Measurements from ENCODE around the gene SLCO2B1. TPM values are rescaled to one million over a fixed set of nuclear protein-coding genes. Genes with fewer than 3 reads are reported as not detected.

SLCO2B1 gene
- total and polyA plus RNA-seq, 4 donors, result 25.4 to 61.0 (median 45.5) TPM

- Histone ChIP-seq H3K27me3 (ENCODE audit: control insufficient read depth, insufficient read depth, low read length) (no peaks in the 10 kb centered on the region), H3K4me1 (ENCODE audit: control insufficient read depth, insufficient read depth, low read length) (no peaks in the 10 kb centered on the region), H3K4me3 (ENCODE audit: low read depth, low read length) (no peak overlapping the region), H3K36me3 (ENCODE audit: control insufficient read depth, insufficient read depth, low read length) (no peaks in the 10 kb centered on the region), H3K9me3 (ENCODE audit: control insufficient read depth, insufficient read depth, low read length) (peaks cover 3% of the 10 kb centered on the region), H3K27ac (ENCODE audit: low read depth, low read length) (no peak overlapping the region)
- DNase-seq (ENCODE audit: low read depth in 4 of 6, low spot score in 6 of 6), result no peak
- WGBS (ENCODE audit: insufficient coverage), result 100% methylated on average over 1 of the region's 2 CpGs
These were observed 36.4 kb upstream of the SLCO2B1 start for GRCh38 chr11:75114465-75114864.

- H3K4me3 ChIP-seq (ENCODE audit: low read depth, low read length), result no peak overlapping the region
- no peaks in the 10 kb centered on the region for H3K36me3 ChIP-seq (ENCODE audit: control insufficient read depth, insufficient read depth, low read length)
- H3K27me3 ChIP-seq (ENCODE audit: control insufficient read depth, insufficient read depth, low read length), result no peaks in the 10 kb centered on the region
- DNase-seq (ENCODE audit: low read depth in 4 of 6, low spot score in 6 of 6), result no peak
- WGBS (ENCODE audit: insufficient coverage), result no CpG with 5 or more reads among the region's 1 CpG
- H3K9me3 ChIP-seq (ENCODE audit: control insufficient read depth, insufficient read depth, low read length), result no peaks in the 10 kb centered on the region
- H3K4me1 ChIP-seq (ENCODE audit: control insufficient read depth, insufficient read depth, low read length), result no peaks in the 10 kb centered on the region
- H3K27ac ChIP-seq (ENCODE audit: low read depth, low read length), result no peak overlapping the region
These were observed 32.3 kb upstream of the SLCO2B1 start for GRCh38 chr11:75118577-75118976.

GRCh38 chr11:75126564-75126963 is 24.3 kb upstream of the SLCO2B1 start:
- Histone ChIP-seq H3K36me3 (ENCODE audit: control insufficient read depth, insufficient read depth, low read length) (no peaks in the 10 kb centered on the region), H3K27me3 (ENCODE audit: control insufficient read depth, insufficient read depth, low read length) (no peaks in the 10 kb centered on the region), H3K9me3 (ENCODE audit: control insufficient read depth, insufficient read depth, low read length) (peaks cover 3% of the 10 kb centered on the region), H3K4me3 (ENCODE audit: low read depth, low read length) (no peak overlapping the region), H3K4me1 (ENCODE audit: control insufficient read depth, insufficient read depth, low read length) (no peaks in the 10 kb centered on the region), H3K27ac (ENCODE audit: low read depth, low read length) (no peak overlapping the region)
- DNase-seq (ENCODE audit: low read depth in 4 of 6, low spot score in 6 of 6), result no peak
- WGBS (ENCODE audit: insufficient coverage), result 80% methylated on average over 1 of the region's 2 CpGs

GRCh38 chr11:75132080-75132479 is 18.8 kb upstream of the SLCO2B1 start:
- Histone ChIP-seq H3K9me3 (ENCODE audit: control insufficient read depth, insufficient read depth, low read length) (peaks cover 3% of the 10 kb centered on the region), H3K4me3 (ENCODE audit: low read depth, low read length) (no peak overlapping the region), H3K27ac (ENCODE audit: low read depth, low read length) (no peak overlapping the region), H3K4me1 (ENCODE audit: control insufficient read depth, insufficient read depth, low read length) (no peaks in the 10 kb centered on the region), H3K36me3 (ENCODE audit: control insufficient read depth, insufficient read depth, low read length) (no peaks in the 10 kb centered on the region), H3K27me3 (ENCODE audit: control insufficient read depth, insufficient read depth, low read length) (no peaks in the 10 kb centered on the region)
- DNase-seq (ENCODE audit: low read depth in 4 of 6, low spot score in 6 of 6), result no peak
- WGBS (ENCODE audit: insufficient coverage), result 90% methylated on average over 3 of the region's 3 CpGs

- Histone ChIP-seq H3K4me3 (ENCODE audit: low read depth, low read length) (no peak overlapping the region), H3K9me3 (ENCODE audit: control insufficient read depth, insufficient read depth, low read length) (no peaks in the 10 kb centered on the region), H3K27me3 (ENCODE audit: control insufficient read depth, insufficient read depth, low read length) (no peaks in the 10 kb centered on the region), H3K4me1 (ENCODE audit: control insufficient read depth, insufficient read depth, low read length) (no peaks in the 10 kb centered on the region), H3K36me3 (ENCODE audit: control insufficient read depth, insufficient read depth, low read length) (no peaks in the 10 kb centered on the region), H3K27ac (ENCODE audit: low read depth, low read length) (no peak overlapping the region)
- no peak for DNase-seq (ENCODE audit: low read depth in 4 of 6, low spot score in 6 of 6)
- WGBS (ENCODE audit: insufficient coverage), result 58% methylated on average over 6 of the region's 6 CpGs
These were observed 16.9 kb upstream of the SLCO2B1 start for GRCh38 chr11:75133976-75134375.

- peaks cover under 1% of the 10 kb centered on the region for H3K27me3 ChIP-seq (ENCODE audit: control insufficient read depth, insufficient read depth, low read length)
- H3K36me3 ChIP-seq (ENCODE audit: control insufficient read depth, insufficient read depth, low read length), result no peaks in the 10 kb centered on the region
- no peak overlapping the region for H3K27ac ChIP-seq (ENCODE audit: low read depth, low read length)
- no peaks in the 10 kb centered on the region for H3K9me3 ChIP-seq (ENCODE audit: control insufficient read depth, insufficient read depth, low read length)
- H3K4me1 ChIP-seq (ENCODE audit: control insufficient read depth, insufficient read depth, low read length), result no peaks in the 10 kb centered on the region
- peak in 1 of 6 donors; percentile 16 for DNase-seq (ENCODE audit: low read depth in 4 of 6, low spot score in 6 of 6)
- 71% methylated on average over 5 of the region's 5 CpGs for WGBS (ENCODE audit: insufficient coverage)
- no peak overlapping the region for H3K4me3 ChIP-seq (ENCODE audit: low read depth, low read length)
These were observed 15.8 kb upstream of the SLCO2B1 start for GRCh38 chr11:75135021-75135650.

- no CpG with 5 or more reads among the region's 1 CpG for WGBS (ENCODE audit: insufficient coverage)
- Histone ChIP-seq H3K27ac (ENCODE audit: low read depth, low read length) (no peak overlapping the region), H3K4me3 (ENCODE audit: low read depth, low read length) (no peak overlapping the region), H3K4me1 (ENCODE audit: control insufficient read depth, insufficient read depth, low read length) (peaks cover 5% of the 10 kb centered on the region), H3K27me3 (ENCODE audit: control insufficient read depth, insufficient read depth, low read length) (peaks cover 3% of the 10 kb centered on the region), H3K9me3 (ENCODE audit: control insufficient read depth, insufficient read depth, low read length) (no peaks in the 10 kb centered on the region), H3K36me3 (ENCODE audit: control insufficient read depth, insufficient read depth, low read length) (no peaks in the 10 kb centered on the region)
- no peak for DNase-seq (ENCODE audit: low read depth in 4 of 6, low spot score in 6 of 6)
These were observed 15.3 kb upstream of the SLCO2B1 start for GRCh38 chr11:75135651-75136050.

GRCh38 chr11:75140269-75141138 is 10.4 kb upstream of the SLCO2B1 start:
- no peaks in the 10 kb centered on the region for H3K9me3 ChIP-seq (ENCODE audit: control insufficient read depth, insufficient read depth, low read length)
- WGBS (ENCODE audit: insufficient coverage), result 43% methylated on average over 20 of the region's 22 CpGs
- H3K4me3 ChIP-seq (ENCODE audit: low read depth, low read length), result no peak overlapping the region
- H3K4me1 ChIP-seq (ENCODE audit: control insufficient read depth, insufficient read depth, low read length), result peaks cover 19% of the 10 kb centered on the region
- peaks cover 3% of the 10 kb centered on the region for H3K27me3 ChIP-seq (ENCODE audit: control insufficient read depth, insufficient read depth, low read length)
- H3K36me3 ChIP-seq (ENCODE audit: control insufficient read depth, insufficient read depth, low read length), result no peaks in the 10 kb centered on the region
- DNase-seq (ENCODE audit: low read depth in 4 of 6, low spot score in 6 of 6), result peak in 3 of 6 donors; percentile 12 to 46 (median 44)
- no peak overlapping the region for H3K27ac ChIP-seq (ENCODE audit: low read depth, low read length)

- WGBS (ENCODE audit: insufficient coverage), result 51% methylated on average over 6 of the region's 6 CpGs
- Histone ChIP-seq H3K4me3 (ENCODE audit: low read depth, low read length) (no peak overlapping the region), H3K27me3 (ENCODE audit: control insufficient read depth, insufficient read depth, low read length) (peaks cover 3% of the 10 kb centered on the region), H3K27ac (ENCODE audit: low read depth, low read length) (no peak overlapping the region), H3K9me3 (ENCODE audit: control insufficient read depth, insufficient read depth, low read length) (no peaks in the 10 kb centered on the region), H3K4me1 (ENCODE audit: control insufficient read depth, insufficient read depth, low read length) (peaks cover 19% of the 10 kb centered on the region), H3K36me3 (ENCODE audit: control insufficient read depth, insufficient read depth, low read length) (no peaks in the 10 kb centered on the region)
- DNase-seq (ENCODE audit: low read depth in 4 of 6, low spot score in 6 of 6), result no peak
These were observed 9.7 kb upstream of the SLCO2B1 start for GRCh38 chr11:75141166-75141565.
